Measurements from ENCODE around the gene CHP2. TPM values are rescaled to one million over a fixed set of nuclear protein-coding genes. Genes with fewer than 3 reads are reported as not detected.

CHP2 gene
- total and polyA plus RNA-seq, 9 of the 15 experiments (the other 6 are each of a cell fraction or from before 2014, with no cell fraction given): 0.23 to 1.1 (median 0.80) TPM

GRCh38 chr16:23784811-23785447 lies 30.1 kb downstream of the CHP2 start (continued):
- TF ChIP-seq CHD7 (IDR thresholded peaks at IDR 0.05; ENCODE audit: low read depth, low read length) (no peak), THRA (IDR thresholded peaks at IDR 0.05) (no peak), ZBTB17 (CRISPR knock-in tag; IDR thresholded peaks at IDR 0.05) (no peak), MAZ (CRISPR knock-in tag; conservative IDR thresholded peaks at IDR 0.05 in 1 of 2, IDR thresholded peaks at IDR 0.05 in 1 of 2) (peak; percentile 17 to 29; a peak in 2 of 4 replicates), CLOCK (CRISPR knock-in tag; IDR thresholded peaks at IDR 0.05; ENCODE audit: borderline replicate concordance) (no peak), CGGBP1 (CRISPR knock-in tag; IDR thresholded peaks at IDR 0.05) (no peak), HDGF (IDR thresholded peaks at IDR 0.05) (no peak), SMAD1 (IDR thresholded peaks at IDR 0.05; ENCODE audit: low read depth, low read length, partially characterized antibody) (no peak), SMAD4 (CRISPR knock-in tag; conservative IDR thresholded peaks at IDR 0.05) (0 out of 2 replicates have a peak, but pooled peaks have one; percentile 26), TAL1 (IDR thresholded peaks at IDR 0.05) (peak; percentile 51), TRIM28 (IDR thresholded peaks at IDR 0.05) (peak; percentile 93), CBX1 (IDR thresholded peaks at IDR 0.05; ENCODE audit: low read depth) (peak; percentile 78; the same call in 1 of the 2 replicates), EP300 (IDR thresholded peaks at IDR 0.05; ENCODE audit: low read length) (peak; percentile 78)

All from K562 (cell line).